GM10847 (cell line): Measurements from ENCODE around the gene CFAP126.

Source experiments
- POLR2A ChIP-seq: IDR thresholded peaks from 2 replicates; pipeline ENCODE4 v1.6.1; 2011; ENCODE audit not compliant: insufficient read length; ENCODE audit errors: extremely low read depth

Gene CFAP126

GRCh38 chr1:161367684-161368400 lies at the start of gene CFAP126:
TSS of gene CFAP126 (minus strand) at chr1:161367876. CDS start at chr1:161367868, 8 bp downstream.
- no peak for TF ChIP-seq POLR2A

- no peak for TF ChIP-seq POLR2A
Observed at GRCh38 chr1:161408429-161409052, 40.9 kb upstream of the CFAP126 start.

- no peak for TF ChIP-seq POLR2A
Observed at GRCh38 chr1:161407451-161407985, 39.8 kb upstream of the CFAP126 start.

- no peak for TF ChIP-seq POLR2A
Observed at GRCh38 chr1:161404051-161404597, 36.4 kb upstream of the CFAP126 start.

- no peak for TF ChIP-seq POLR2A
Observed at GRCh38 chr1:161402446-161402845, 34.8 kb upstream of the CFAP126 start.

GRCh38 chr1:161399257-161399998 lies 31.8 kb upstream of the CFAP126 start:
- TF ChIP-seq POLR2A: peak; percentile 61

- no peak for TF ChIP-seq POLR2A
Observed at GRCh38 chr1:161398900-161399256, 31.2 kb upstream of the CFAP126 start.

GRCh38 chr1:161393151-161393550 lies 25.5 kb upstream of the CFAP126 start:
- no peak for TF ChIP-seq POLR2A

- no peak for TF ChIP-seq POLR2A
Observed at GRCh38 chr1:161391611-161392010, 23.9 kb upstream of the CFAP126 start.

GRCh38 chr1:161390559-161390858 lies 22.8 kb upstream of the CFAP126 start:
- no peak for TF ChIP-seq POLR2A

GRCh38 chr1:161389691-161390558 lies 22.2 kb upstream of the CFAP126 start:
- peak; percentile 43 for TF ChIP-seq POLR2A

GRCh38 chr1:161388639-161389038 lies 21.0 kb upstream of the CFAP126 start:
- no peak for TF ChIP-seq POLR2A

GRCh38 chr1:161382214-161383019 lies 14.7 kb upstream of the CFAP126 start:
- no peak for TF ChIP-seq POLR2A

- no peak for TF ChIP-seq POLR2A
Observed at GRCh38 chr1:161381707-161382106, 14.0 kb upstream of the CFAP126 start.
